ENCODE measurements around the gene GDF9. TPM values are rescaled to one million over a fixed set of nuclear protein-coding genes. Genes with fewer than 3 reads are reported as not detected.
"Not testable (repeated sequence)": the region's sequence is repeated elsewhere in the genome, so short reads cannot be mapped to it uniquely, and the experiment has no call there.

GDF9 gene
- total and polyA plus RNA-seq, 10 donors = 0.17 to 0.59 (median 0.37) TPM; not detected in 3

GRCh38 chr5:132860742-132861141 is 5.5 kb downstream of the GDF9 start:
- H3K27me3 ChIP-seq (replicated peaks in 1 of 7) = no peaks in the 10 kb centered on the region
- H3K4me3 ChIP-seq = no peak overlapping the region
- H3K27ac ChIP-seq = no peak overlapping the region
- DNase-seq = no peak
- H3K4me1 ChIP-seq = peaks cover 0 to 7% (median 5%) of the 10 kb centered on the region in 6 donors
- intact Hi-C loops (cut with DNase I; ENCODE audit: low total_unique reads) = no loop called here
- 63 to 79% (median 77%) methylated on average over 5 of the region's 5 CpGs for WGBS, 5 donors
- no peak for TF ChIP-seq POLR2A (IDR thresholded peaks at IDR 0.05)
- H3K9me3 ChIP-seq = no peaks in the 10 kb centered on the region
- no peaks in the 10 kb centered on the region for H3K36me3 ChIP-seq

DNA sequence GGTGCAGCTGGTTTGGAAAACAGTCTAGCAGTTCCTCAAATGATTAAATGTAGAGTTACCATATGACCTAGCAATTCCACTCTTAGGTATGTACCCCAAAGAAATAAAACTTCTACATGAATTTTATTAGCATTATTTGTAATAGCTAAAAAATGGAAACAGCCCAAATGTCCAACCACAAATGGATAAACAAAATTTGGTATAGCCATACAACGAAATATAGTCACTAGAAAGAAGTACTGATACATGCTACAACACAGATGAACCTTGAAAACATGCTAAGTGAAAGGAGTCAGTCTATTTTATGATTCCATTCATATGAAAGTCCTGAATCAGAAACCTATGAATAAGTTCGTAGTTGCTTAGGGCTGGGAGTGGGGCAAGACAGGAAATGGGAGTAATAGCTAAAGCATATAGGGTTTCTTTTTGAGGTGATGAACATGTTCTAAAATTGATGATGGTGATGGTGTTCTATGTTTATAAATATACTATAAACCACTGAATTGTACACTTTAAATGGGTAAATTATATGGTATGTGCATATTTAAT is 6.3 kb downstream of the GDF9 start:
- DNase-seq = no peak
- Histone ChIP-seq H3K4me1 (no peaks in the 10 kb centered on the region), H3K9me3 (no peaks in the 10 kb centered on the region), H3K27me3 (replicated peaks in 1 of 7) (no peaks in the 10 kb centered on the region), H3K4me3 (no peak overlapping the region), H3K27ac (no peak overlapping the region), H3K36me3 (no peaks in the 10 kb centered on the region)
- TF ChIP-seq POLR2A (IDR thresholded peaks at IDR 0.05) = no peak
- no peak for TF ChIP-seq POLR2AphosphoS5 (IDR thresholded peaks at IDR 0.05)
- no peak for TF ChIP-seq CTCF (IDR thresholded peaks at IDR 0.05 in 8 of 11, conservative IDR thresholded peaks at IDR 0.05 in 3 of 11)
- intact Hi-C loops (cut with DNase I; ENCODE audit: low total_unique reads) = no loop called here
- WGBS, 5 donors = 67 to 86% (median 74%) methylated on average over 2 of the region's 2 CpGs

DNA sequence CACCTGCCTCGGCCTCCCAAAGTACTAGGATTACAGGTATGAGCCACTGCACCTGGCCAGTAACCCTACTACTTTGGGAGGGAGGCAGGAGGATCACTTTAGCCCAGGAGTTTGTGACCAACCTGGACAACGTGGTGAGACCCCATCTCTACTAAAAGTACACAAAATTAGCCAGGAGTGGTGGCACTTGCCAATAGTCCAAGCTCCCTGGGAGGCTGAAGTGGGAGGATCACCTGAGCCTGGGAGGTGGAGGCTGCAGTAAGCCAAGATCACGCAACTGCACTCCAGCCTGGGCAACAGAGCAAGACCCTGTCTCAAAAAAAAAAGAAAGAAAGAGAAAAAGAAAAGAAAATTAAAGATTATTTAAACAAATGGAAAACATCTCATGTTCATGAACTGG is 10.3 kb downstream of the GDF9 start:
- Histone ChIP-seq H3K27me3 (replicated peaks in 1 of 7) (no peaks in the 10 kb centered on the region), H3K36me3 (no peaks in the 10 kb centered on the region), H3K9me3 (no peaks in the 10 kb centered on the region), H3K4me3 (no peak overlapping the region), H3K4me1 (no peaks in the 10 kb centered on the region), H3K27ac (no peak overlapping the region)
- DNase-seq = no peak
- TF ChIP-seq POLR2A (IDR thresholded peaks at IDR 0.05) (no peak), CTCF (IDR thresholded peaks at IDR 0.05 in 8 of 11, conservative IDR thresholded peaks at IDR 0.05 in 3 of 11) (no peak), POLR2AphosphoS5 (IDR thresholded peaks at IDR 0.05) (no peak)
- WGBS, 5 donors = 75 to 90% (median 83%) methylated on average over 3 of the region's 3 CpGs
- intact Hi-C loops (cut with DNase I; ENCODE audit: low total_unique reads) = no loop called here

GRCh38 chr5:132854992-132855391 is 11.3 kb downstream of the GDF9 start:
- DNase-seq; H3K9me3 ChIP-seq; intact Hi-C loops (cut with DNase I; ENCODE audit: low total_unique reads); H3K4me3 ChIP-seq; H3K4me1 ChIP-seq; H3K27me3 ChIP-seq (replicated peaks in 1 of 7); H3K36me3 ChIP-seq; H3K27ac ChIP-seq: not testable (repeated sequence)
- WGBS, 5 donors = 94 to 98% (median 96%) methylated on average over 5 of the region's 5 CpGs

DNA sequence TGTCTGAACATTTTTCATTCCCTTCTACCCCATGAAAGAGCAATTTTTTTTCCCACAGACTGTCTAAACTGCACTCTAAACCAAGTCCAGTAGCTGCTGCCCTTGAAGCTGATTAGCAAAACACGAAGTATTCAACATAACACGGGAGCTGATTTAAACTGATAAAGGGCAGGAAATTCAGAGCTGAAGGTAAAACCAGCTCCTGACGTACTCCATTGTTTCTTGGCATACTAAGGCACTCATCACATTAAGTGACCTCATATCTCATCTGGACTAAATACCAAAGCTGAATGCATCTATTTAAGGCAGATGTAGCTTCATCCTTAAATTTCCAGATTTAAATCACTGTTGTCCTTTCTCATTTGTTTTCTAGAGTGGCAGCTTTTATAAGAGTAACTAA is 12.0 kb downstream of the GDF9 start:
- 37 to 63% (median 51%) methylated on average over 3 of the region's 3 CpGs for WGBS, 5 donors
- Histone ChIP-seq H3K4me1 (no peaks in the 10 kb centered on the region), H3K27me3 (replicated peaks in 1 of 7) (no peaks in the 10 kb centered on the region), H3K4me3 (no peak overlapping the region), H3K9me3 (no peaks in the 10 kb centered on the region), H3K36me3 (no peaks in the 10 kb centered on the region), H3K27ac (no peak overlapping the region)
- TF ChIP-seq CTCF (IDR thresholded peaks at IDR 0.05 in 8 of 11, conservative IDR thresholded peaks at IDR 0.05 in 3 of 11) (no peak), POLR2A (IDR thresholded peaks at IDR 0.05) (no peak), POLR2AphosphoS5 (IDR thresholded peaks at IDR 0.05) (no peak)
- no peak for DNase-seq
- intact Hi-C loops (cut with DNase I; ENCODE audit: low total_unique reads) = no loop called here
